Endothelial cell (in vitro differentiated cells): Measurements from ENCODE around the gene ARHGAP6. TPM values are rescaled to one million over a fixed set of nuclear protein-coding genes. Genes with fewer than 3 reads are reported as not detected.

Source experiments
- DNase-seq: peaks from one replicate; pipeline ENCODE4 v3.0.0; 2021; ENCODE audit warnings: low spot score
- H3K27ac Mint-ChIP-seq: one replicate; pipeline ENCODE4 v1.8.0; 2021; ENCODE audit warnings: mixed read lengths, inconsistent platforms; ENCODE audit not compliant: unreplicated experiment
- H3K27me3 Mint-ChIP-seq: one replicate; pipeline ENCODE4 v1.8.0; 2021; ENCODE audit warnings: mild to moderate bottlenecking, moderate library complexity, mixed read lengths, inconsistent platforms; ENCODE audit not compliant: unreplicated experiment
- H3K36me3 Mint-ChIP-seq: one replicate; pipeline ENCODE4 v1.8.0; 2021; ENCODE audit warnings: mild to moderate bottlenecking, low read depth, mixed read lengths, inconsistent platforms; ENCODE audit not compliant: unreplicated experiment
- H3K4me1 Mint-ChIP-seq: one replicate; pipeline ENCODE4 v1.8.0; 2021; ENCODE audit warnings: mild to moderate bottlenecking, mixed read lengths, inconsistent platforms; ENCODE audit not compliant: unreplicated experiment
- H3K4me3 Mint-ChIP-seq: one replicate; pipeline ENCODE4 v1.8.0; 2021; ENCODE audit warnings: mild to moderate bottlenecking, mixed read lengths, inconsistent platforms; ENCODE audit not compliant: unreplicated experiment
- H3K9me3 Mint-ChIP-seq: one replicate; pipeline ENCODE4 v1.8.0; 2021; ENCODE audit warnings: mixed read lengths, inconsistent platforms; ENCODE audit not compliant: unreplicated experiment
- total RNA-seq: library from RNA; stranded (reverse); fragmentation: NEBNext Ultra II Directional; extraction: Animal tissue kit (Norgen Biotek cat#: 25700); gene quantifications from one replicate; pipeline ENCODE4 v1.2.1, GENCODE V29; 2021; ENCODE audit not compliant: unreplicated experiment
- TF ChIP-seq, protein P1 (sequence below): fragments of 200-600 bp; sonication (generic); IDR thresholded peaks from one replicate; pipeline ENCODE4 v1.5.0; 2021; ENCODE audit warnings: antibody characterized with exemption; ENCODE audit not compliant: unreplicated experiment

The ARHGAP6 gene
- total RNA-seq, 1 donor from 2014 or later, result 4.1 TPM

DNA sequence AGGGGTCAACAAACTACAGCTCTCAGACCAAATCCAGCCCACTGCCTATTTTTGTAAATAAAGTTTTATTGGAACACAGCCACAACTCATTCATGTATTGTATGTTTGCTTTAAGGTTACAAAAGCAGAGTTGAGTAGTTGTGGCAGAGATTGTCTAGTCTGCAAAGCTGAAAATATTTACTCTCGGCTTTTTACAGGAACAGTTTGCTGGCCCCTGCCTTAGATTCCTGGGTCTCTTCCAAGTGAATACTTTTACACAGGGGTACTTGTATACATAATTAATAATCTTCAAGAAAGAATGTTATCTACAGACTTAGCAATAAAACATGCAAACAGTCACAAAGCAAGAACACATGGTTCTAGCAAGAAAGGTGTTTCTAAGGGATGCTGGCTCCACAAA is 218.3 kb downstream of the ARHGAP6 start:
- H3K4me3 Mint-ChIP-seq, result no peak overlapping the region
- no peaks in the 10 kb centered on the region for H3K9me3 Mint-ChIP-seq
- no peak overlapping the region for H3K27ac Mint-ChIP-seq
- H3K4me1 Mint-ChIP-seq, result no peaks in the 10 kb centered on the region
- H3K36me3 Mint-ChIP-seq, result no peaks in the 10 kb centered on the region
- TF ChIP-seq, protein P1, sequence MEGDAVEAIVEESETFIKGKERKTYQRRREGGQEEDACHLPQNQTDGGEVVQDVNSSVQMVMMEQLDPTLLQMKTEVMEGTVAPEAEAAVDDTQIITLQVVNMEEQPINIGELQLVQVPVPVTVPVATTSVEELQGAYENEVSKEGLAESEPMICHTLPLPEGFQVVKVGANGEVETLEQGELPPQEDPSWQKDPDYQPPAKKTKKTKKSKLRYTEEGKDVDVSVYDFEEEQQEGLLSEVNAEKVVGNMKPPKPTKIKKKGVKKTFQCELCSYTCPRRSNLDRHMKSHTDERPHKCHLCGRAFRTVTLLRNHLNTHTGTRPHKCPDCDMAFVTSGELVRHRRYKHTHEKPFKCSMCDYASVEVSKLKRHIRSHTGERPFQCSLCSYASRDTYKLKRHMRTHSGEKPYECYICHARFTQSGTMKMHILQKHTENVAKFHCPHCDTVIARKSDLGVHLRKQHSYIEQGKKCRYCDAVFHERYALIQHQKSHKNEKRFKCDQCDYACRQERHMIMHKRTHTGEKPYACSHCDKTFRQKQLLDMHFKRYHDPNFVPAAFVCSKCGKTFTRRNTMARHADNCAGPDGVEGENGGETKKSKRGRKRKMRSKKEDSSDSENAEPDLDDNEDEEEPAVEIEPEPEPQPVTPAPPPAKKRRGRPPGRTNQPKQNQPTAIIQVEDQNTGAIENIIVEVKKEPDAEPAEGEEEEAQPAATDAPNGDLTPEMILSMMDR, result no peak
- H3K27me3 Mint-ChIP-seq, result no peaks in the 10 kb centered on the region
- DNase-seq, result no peak

DNA sequence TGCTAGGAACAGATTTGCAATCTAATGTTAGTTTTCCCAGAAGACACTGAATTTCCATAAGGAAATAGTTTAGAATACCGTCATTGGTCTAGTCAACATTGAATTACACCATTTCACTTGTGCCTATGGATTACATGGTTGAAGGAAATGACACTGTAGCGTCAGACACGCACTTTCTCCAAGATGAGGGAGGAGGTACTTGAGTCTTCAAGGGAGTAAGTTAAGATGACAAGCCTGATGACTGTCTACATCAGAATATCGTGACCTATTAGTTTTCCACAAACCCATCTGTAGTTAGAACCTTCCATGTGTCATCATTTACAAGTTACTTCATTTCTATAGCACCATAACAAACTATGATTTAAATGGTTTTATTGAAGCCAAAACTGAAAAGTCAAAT is 218.8 kb downstream of the ARHGAP6 start:
- Mint-ChIP-seq H3K27ac (no peak overlapping the region), H3K36me3 (no peaks in the 10 kb centered on the region), H3K9me3 (no peaks in the 10 kb centered on the region), H3K4me3 (no peak overlapping the region), H3K27me3 (no peaks in the 10 kb centered on the region), H3K4me1 (no peaks in the 10 kb centered on the region)
- no peak for DNase-seq
- TF ChIP-seq, protein P1, result no peak

DNA sequence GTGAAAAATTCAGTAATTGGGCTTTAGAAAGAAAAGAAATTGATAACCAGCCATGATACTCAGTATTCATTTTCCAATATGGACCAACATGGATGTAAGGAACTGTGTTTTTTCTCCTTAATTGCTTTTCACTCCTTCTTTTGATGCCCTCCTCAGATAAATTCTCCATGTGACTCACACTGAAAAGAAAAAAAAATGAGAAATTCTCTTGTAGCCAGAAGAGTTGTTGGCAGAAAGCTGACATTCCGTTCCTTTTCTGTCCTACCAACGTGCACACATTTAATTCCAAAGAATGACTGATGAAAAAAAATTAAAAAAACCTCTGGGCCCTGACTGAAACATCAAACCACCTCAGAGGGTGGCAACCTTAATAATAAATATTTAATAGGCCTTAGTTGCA is 219.4 kb downstream of the ARHGAP6 start:
- no peaks in the 10 kb centered on the region for H3K4me1 Mint-ChIP-seq
- no peak overlapping the region for H3K4me3 Mint-ChIP-seq
- H3K36me3 Mint-ChIP-seq, result no peaks in the 10 kb centered on the region
- no peak for DNase-seq
- no peaks in the 10 kb centered on the region for H3K27me3 Mint-ChIP-seq
- no peak overlapping the region for H3K27ac Mint-ChIP-seq
- no peaks in the 10 kb centered on the region for H3K9me3 Mint-ChIP-seq
- TF ChIP-seq, protein P1, result no peak

DNA sequence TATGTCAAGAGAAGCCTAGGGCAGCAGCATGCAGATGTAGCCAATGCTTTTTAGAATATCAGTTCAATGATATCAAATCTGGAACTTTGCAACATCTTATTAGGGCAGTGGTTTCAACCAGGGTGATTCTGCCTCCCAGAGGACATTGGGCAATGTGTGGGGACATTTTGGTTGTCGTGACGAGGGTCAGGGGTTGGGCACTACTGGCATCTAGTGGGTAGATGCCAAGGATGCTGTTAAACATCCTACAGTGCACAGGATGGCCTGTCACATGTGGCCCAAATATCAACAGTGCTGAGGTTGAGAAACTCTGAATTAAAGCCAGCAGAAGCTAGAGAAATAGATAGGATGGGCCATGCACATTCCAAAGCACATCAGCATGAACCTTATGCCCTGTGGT is 220.2 kb downstream of the ARHGAP6 start:
- H3K4me3 Mint-ChIP-seq, result no peak overlapping the region
- no peaks in the 10 kb centered on the region for H3K4me1 Mint-ChIP-seq
- TF ChIP-seq, protein P1, result no peak
- no peak for DNase-seq
- no peak overlapping the region for H3K27ac Mint-ChIP-seq
- no peaks in the 10 kb centered on the region for H3K27me3 Mint-ChIP-seq
- no peaks in the 10 kb centered on the region for H3K36me3 Mint-ChIP-seq
- H3K9me3 Mint-ChIP-seq, result no peaks in the 10 kb centered on the region

DNA sequence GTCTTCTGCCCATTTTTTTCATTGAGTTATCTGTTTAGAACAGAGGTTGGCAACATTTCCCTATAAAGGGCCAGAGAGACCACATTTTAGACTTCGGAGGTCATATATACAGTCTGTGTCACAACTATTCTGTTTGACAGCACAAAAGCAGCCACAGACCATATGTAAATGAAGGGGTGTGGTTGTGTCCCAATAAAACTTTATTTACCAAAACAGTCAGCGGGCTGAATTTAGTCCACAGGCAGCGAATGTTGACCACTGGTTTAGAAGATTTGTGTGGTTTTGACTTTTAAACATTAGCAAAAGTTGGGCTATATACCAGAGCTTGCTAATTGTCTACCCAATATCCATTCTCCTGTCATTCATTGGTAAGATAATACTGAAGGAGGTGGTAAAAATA is 221.7 kb downstream of the ARHGAP6 start:
- TF ChIP-seq, protein P1, result no peak
- no peaks in the 10 kb centered on the region for H3K36me3 Mint-ChIP-seq
- peaks cover 3% of the 10 kb centered on the region for H3K4me1 Mint-ChIP-seq
- H3K27me3 Mint-ChIP-seq, result peaks cover 3% of the 10 kb centered on the region
- DNase-seq, result no peak
- no peak overlapping the region for H3K27ac Mint-ChIP-seq
- no peak overlapping the region for H3K4me3 Mint-ChIP-seq
- no peaks in the 10 kb centered on the region for H3K9me3 Mint-ChIP-seq
